Measurements from ENCODE around the gene ECHDC3.

The ECHDC3 gene

DNA sequence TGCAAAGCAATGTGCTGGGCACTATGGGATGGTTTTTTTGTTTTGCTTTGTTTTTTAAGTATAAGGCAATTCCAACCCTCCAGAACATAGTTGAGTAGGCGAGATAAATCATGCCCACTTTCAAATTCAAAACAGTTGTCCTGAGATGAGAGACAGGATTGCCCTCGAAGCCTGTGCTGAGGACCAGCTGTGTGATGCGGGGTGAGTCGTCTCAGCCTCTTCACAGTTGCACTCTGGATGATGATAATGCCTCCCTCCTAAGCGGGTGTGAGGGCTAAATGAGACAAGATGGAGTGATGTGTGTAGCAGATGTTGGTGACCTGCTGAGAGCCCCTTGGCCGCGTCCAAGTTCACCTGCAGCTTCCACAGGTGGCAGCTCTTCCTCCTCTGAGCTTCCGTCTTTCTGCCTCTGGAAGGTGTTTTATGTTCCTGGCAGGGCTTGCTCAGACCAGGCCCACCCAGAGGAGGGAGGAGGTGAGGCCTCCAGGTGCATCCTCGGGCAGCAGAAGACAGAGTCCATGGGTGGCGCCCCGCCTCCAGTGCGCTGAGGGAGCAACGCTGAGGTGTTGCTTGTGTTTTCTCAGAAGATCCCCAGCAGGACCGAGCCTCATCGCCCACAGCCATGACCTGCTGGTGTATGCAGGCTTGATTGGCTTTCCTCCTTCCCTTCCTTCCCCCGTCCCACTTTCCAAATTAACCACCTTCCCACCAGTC is 30.6 kb downstream of the ECHDC3 start:
- no peaks in the 10 kb centered on the region for H3K36me3 ChIP-seq (ENCODE audit: control insufficient read depth in 2 of 2, insufficient read depth in 1 of 2, low read length in 2 of 2)
- ChIA-PET POLR2A (no interaction called here), CTCF (interaction anchor here (0.7 to 2.3 kb wide), 4 partner anchors 9 to 432 kb away, joined by 3 to 9 read pairs (median 4); no protein-coding TSS in a partner anchor)
- H3K4me1 ChIP-seq (ENCODE audit: control insufficient read depth, insufficient read depth, low read length): peaks cover 17% of the 10 kb centered on the region
- TF ChIP-seq ZNF248 (tag by site-specific recombination; IDR thresholded peaks at IDR 0.05) (no peak), ZNF184 (tag by site-specific recombination; IDR thresholded peaks at IDR 0.05) (no peak), SCRT2 (tag by site-specific recombination; IDR thresholded peaks at IDR 0.05) (peak; percentile 63), EGR2 (tag by site-specific recombination; IDR thresholded peaks at IDR 0.05; ENCODE audit: low read depth) (0 out of 2 replicates have a peak, but pooled peaks have one; percentile 33), SCRT1 (tag by site-specific recombination; IDR thresholded peaks at IDR 0.05; ENCODE audit: borderline replicate concordance) (peak; percentile 61; the same call in 1 of the 2 replicates), ZBTB48 (tag by site-specific recombination; IDR thresholded peaks at IDR 0.05) (no peak), ZNF26 (tag by site-specific recombination; IDR thresholded peaks at IDR 0.05) (no peak), ZNF555 (tag by site-specific recombination; conservative IDR thresholded peaks at IDR 0.05) (no peak), ZNF501 (tag by site-specific recombination; IDR thresholded peaks at IDR 0.05) (no peak), ZNF664 (tag by site-specific recombination; IDR thresholded peaks at IDR 0.05) (peak; percentile 86), ZNF600 (tag by site-specific recombination; IDR thresholded peaks at IDR 0.05) (peak; percentile 15; the same call in 1 of the 2 replicates)
- H3K4me3 ChIP-seq (ENCODE audit: low read depth, low read length): no peak overlapping the region
- H3K9me3 ChIP-seq (ENCODE audit: control insufficient read depth, insufficient read depth, low read depth, low read length): no peaks in the 10 kb centered on the region
- peak overlapping the region; percentile 82; the same call in 1 of the 2 replicates for H3K27ac ChIP-seq (ENCODE audit: extremely low read depth, low read depth, low read length)

DNA sequence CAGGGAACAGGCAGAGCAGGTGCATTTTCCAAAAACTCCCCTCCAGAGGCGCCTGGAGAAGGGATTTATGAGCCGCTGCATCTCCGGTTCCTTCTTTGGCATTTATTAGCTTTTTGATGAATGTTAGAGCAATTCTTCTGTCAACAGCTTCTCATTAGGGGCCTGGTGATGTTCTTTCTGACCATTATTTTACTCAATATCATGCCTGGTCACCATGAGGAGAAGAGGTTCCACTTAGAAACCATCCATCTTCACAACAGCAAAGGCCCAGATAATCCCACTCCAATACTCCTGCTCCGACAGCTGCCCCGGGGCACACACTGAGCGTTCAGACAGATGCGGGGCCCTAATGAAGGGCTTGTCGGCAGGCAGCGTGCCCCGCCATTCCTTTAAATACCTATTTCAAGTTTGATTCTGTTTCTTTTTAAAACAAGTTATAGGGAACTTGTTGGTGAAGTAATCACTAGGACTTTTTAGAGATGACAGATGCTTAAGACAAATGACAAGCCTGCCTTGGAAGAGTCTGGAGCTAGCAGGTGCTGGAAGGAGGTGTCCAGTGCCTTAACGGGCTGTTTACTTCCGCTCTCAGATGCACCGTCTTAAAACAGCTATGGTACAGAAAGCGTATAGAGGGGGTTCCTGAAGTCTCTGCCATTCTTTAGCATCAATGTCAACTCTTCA is 31.7 kb downstream of the ECHDC3 start:
- ChIA-PET POLR2A (no interaction called here), CTCF (interaction anchor here (0.7 to 2.3 kb wide), 4 partner anchors 9 to 213 kb away, joined by 3 to 9 read pairs (median 3); no protein-coding TSS in a partner anchor)
- no peaks in the 10 kb centered on the region for H3K9me3 ChIP-seq (ENCODE audit: control insufficient read depth, insufficient read depth, low read depth, low read length)
- H3K36me3 ChIP-seq (ENCODE audit: control insufficient read depth in 2 of 2, insufficient read depth in 1 of 2, low read length in 2 of 2): no peaks in the 10 kb centered on the region
- H3K27ac ChIP-seq (ENCODE audit: extremely low read depth, low read depth, low read length): peak overlapping the region; percentile 82
- no peak overlapping the region for H3K4me3 ChIP-seq (ENCODE audit: low read depth, low read length)
- peaks cover 17% of the 10 kb centered on the region for H3K4me1 ChIP-seq (ENCODE audit: control insufficient read depth, insufficient read depth, low read length)
- TF ChIP-seq ZNF596 (tag by site-specific recombination; IDR thresholded peaks at IDR 0.05) (peak; percentile 76), ZNF433 (tag by site-specific recombination; IDR thresholded peaks at IDR 0.05; ENCODE audit: low read depth) (no peak), PATZ1 (tag by site-specific recombination; IDR thresholded peaks at IDR 0.05) (peak; percentile 71), MZF1 (tag by site-specific recombination; IDR thresholded peaks at IDR 0.05; ENCODE audit: borderline replicate concordance) (peak; percentile 99), ZNF610 (tag by site-specific recombination; IDR thresholded peaks at IDR 0.05; ENCODE audit: borderline replicate concordance) (peak; percentile 73), ZNF555 (tag by site-specific recombination; conservative IDR thresholded peaks at IDR 0.05) (no peak), ZNF146 (tag by site-specific recombination; IDR thresholded peaks at IDR 0.05) (peak; percentile 52), OVOL3 (tag by site-specific recombination; IDR thresholded peaks at IDR 0.05) (peak; percentile 90), ZNF629 (tag by site-specific recombination; IDR thresholded peaks at IDR 0.05) (peak; percentile 88), ZNF416 (tag by site-specific recombination; IDR thresholded peaks at IDR 0.05) (no peak), ZNF335 (tag by site-specific recombination; conservative IDR thresholded peaks at IDR 0.05) (peak; percentile 69; the same call in 1 of the 2 replicates)
- TF ChIP-seq, protein P1, sequence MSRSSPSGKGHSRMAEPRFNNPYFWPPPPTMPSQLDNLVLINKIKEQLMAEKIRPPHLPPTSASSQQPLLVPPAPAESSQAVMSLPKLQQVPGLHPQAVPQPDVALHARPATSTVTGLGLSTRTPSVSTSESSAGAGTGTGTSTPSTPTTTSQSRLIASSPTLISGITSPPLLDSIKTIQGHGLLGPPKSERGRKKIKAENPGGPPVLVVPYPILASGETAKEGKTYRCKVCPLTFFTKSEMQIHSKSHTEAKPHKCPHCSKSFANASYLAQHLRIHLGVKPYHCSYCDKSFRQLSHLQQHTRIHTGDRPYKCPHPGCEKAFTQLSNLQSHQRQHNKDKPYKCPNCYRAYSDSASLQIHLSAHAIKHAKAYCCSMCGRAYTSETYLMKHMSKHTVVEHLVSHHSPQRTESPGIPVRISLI (tag by site-specific recombination; IDR thresholded peaks at IDR 0.05): no peak
- TF ChIP-seq, protein P2, sequence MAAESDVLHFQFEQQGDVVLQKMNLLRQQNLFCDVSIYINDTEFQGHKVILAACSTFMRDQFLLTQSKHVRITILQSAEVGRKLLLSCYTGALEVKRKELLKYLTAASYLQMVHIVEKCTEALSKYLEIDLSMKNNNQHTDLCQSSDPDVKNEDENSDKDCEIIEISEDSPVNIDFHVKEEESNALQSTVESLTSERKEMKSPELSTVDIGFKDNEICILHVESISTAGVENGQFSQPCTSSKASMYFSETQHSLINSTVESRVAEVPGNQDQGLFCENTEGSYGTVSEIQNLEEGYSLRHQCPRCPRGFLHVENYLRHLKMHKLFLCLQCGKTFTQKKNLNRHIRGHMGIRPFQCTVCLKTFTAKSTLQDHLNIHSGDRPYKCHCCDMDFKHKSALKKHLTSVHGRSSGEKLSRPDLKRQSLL (tag by site-specific recombination; IDR thresholded peaks at IDR 0.05): peak; percentile 59; the same call in 1 of the 2 replicates
- TF ChIP-seq, protein P3, sequence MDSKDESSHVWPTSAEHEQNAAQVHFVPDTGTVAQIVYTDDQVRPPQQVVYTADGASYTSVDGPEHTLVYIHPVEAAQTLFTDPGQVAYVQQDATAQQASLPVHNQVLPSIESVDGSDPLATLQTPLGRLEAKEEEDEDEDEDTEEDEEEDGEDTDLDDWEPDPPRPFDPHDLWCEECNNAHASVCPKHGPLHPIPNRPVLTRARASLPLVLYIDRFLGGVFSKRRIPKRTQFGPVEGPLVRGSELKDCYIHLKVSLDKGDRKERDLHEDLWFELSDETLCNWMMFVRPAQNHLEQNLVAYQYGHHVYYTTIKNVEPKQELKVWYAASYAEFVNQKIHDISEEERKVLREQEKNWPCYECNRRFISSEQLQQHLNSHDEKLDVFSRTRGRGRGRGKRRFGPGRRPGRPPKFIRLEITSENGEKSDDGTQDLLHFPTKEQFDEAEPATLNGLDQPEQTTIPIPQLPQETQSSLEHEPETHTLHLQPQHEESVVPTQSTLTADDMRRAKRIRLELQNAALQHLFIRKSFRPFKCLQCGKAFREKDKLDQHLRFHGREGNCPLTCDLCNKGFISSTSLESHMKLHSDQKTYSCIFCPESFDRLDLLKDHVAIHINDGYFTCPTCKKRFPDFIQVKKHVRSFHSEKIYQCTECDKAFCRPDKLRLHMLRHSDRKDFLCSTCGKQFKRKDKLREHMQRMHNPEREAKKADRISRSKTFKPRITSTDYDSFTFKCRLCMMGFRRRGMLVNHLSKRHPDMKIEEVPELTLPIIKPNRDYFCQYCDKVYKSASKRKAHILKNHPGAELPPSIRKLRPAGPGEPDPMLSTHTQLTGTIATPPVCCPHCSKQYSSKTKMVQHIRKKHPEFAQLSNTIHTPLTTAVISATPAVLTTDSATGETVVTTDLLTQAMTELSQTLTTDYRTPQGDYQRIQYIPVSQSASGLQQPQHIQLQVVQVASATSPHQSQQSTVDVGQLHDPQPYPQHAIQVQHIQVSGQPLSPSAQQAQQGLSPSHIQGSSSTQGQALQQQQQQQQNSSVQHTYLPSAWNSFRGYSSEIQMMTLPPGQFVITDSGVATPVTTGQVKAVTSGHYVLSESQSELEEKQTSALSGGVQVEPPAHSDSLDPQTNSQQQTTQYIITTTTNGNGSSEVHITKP (tag by site-specific recombination; IDR thresholded peaks at IDR 0.05): 0 out of 2 replicates have a peak, but pooled peaks have one; percentile 46

Data from HEK293 (cell line).